Osteoblast (primary cell): Measurements from ENCODE around the gene MAML2. TPM values are rescaled to one million over a fixed set of nuclear protein-coding genes. Genes with fewer than 3 reads are reported as not detected.
A peak's percentile ranks its signal among the peaks of the same experiment; 100 is the strongest.

Experiments
- DNase-seq: peaks from one replicate; pipeline ENCODE4 v3.0.0; 2011; ENCODE audit warnings: low spot score, mixed read lengths; ENCODE audit not compliant: insufficient read length; ENCODE audit errors: missing footprints
- H2AFZ ChIP-seq: 2 replicates; pipeline ENCODE4 v1.6.0; 2011; ENCODE audit warnings: mild to moderate bottlenecking, low read length
- H3K27ac ChIP-seq: 2 replicates; pipeline ENCODE4 v1.5.1; 2011; ENCODE audit warnings: mild to moderate bottlenecking, low read depth, low read length, moderate library complexity
- H3K27me3 ChIP-seq: 2 replicates; pipeline ENCODE4 v1.6.0; 2012; ENCODE audit warnings: mild to moderate bottlenecking, control low read depth, inconsistent platforms, low read length, moderate library complexity; ENCODE audit not compliant: insufficient read depth
- H3K36me3 ChIP-seq: 2 replicates; pipeline ENCODE4 v1.5.1; 2011; ENCODE audit warnings: mild to moderate bottlenecking, low read length, control low read depth, moderate library complexity; ENCODE audit not compliant: insufficient read depth
- H3K4me1 ChIP-seq: 2 replicates; pipeline ENCODE4 v1.5.1; 2011; ENCODE audit warnings: mild to moderate bottlenecking, low read length, control low read depth, moderate library complexity; ENCODE audit not compliant: insufficient read depth
- H3K4me2 ChIP-seq: 2 replicates; pipeline ENCODE4 v1.6.0; 2011; ENCODE audit warnings: mild to moderate bottlenecking, low read length; ENCODE audit not compliant: insufficient read depth
- H3K4me3 ChIP-seq: fragments of 200-600 bp; sonication (generic); 3 replicates; pipeline ENCODE4 v1.5.1; 2012; ENCODE audit warnings: mild to moderate bottlenecking, low read length, inconsistent platforms; ENCODE audit not compliant: insufficient read depth
- H3K79me2 ChIP-seq: 2 replicates; pipeline ENCODE4 v1.6.0; 2012; ENCODE audit warnings: mild to moderate bottlenecking, low read length, control low read depth, inconsistent platforms; ENCODE audit not compliant: insufficient read depth
- H3K9me3 ChIP-seq: 2 replicates; pipeline ENCODE4 v1.5.1; 2011; ENCODE audit warnings: low read depth, low read length, control low read depth
- H4K20me1 ChIP-seq: 2 replicates; pipeline ENCODE4 v1.6.0; 2012; ENCODE audit warnings: mild to moderate bottlenecking, low read length, control low read depth; ENCODE audit not compliant: insufficient read depth
- CTCF ChIP-seq: IDR thresholded peaks from 2 replicates; pipeline ENCODE4 v1.5.1; 2011; ENCODE audit warnings: mild to moderate bottlenecking, low read depth, low read length, moderate library complexity; ENCODE audit errors: extremely low read depth
- total RNA-seq: library from RNA; depleted of rRNA; stranded (reverse); fragments of >200 nt; gene quantifications from 2 replicates; pipeline ENCODE4 v1.2.3, GENCODE V29; 2012

The MAML2 gene
- total RNA-seq, 1 donor = 17.4 TPM

- H2AFZ ChIP-seq = no peak overlapping the region
- H3K4me3 ChIP-seq = no peak overlapping the region
- no peaks in the 10 kb centered on the region for H3K9me3 ChIP-seq
- no peaks in the 10 kb centered on the region for H4K20me1 ChIP-seq
- peak overlapping the region; percentile 55 for H3K27ac ChIP-seq
- H3K27me3 ChIP-seq = no peaks in the 10 kb centered on the region
- peaks cover 51% of the 10 kb centered on the region for H3K79me2 ChIP-seq
- DNase-seq = peak; percentile 64
- peaks cover 31% of the 10 kb centered on the region for H3K4me1 ChIP-seq
- H3K36me3 ChIP-seq = no peaks in the 10 kb centered on the region
- H3K4me2 ChIP-seq = peak overlapping the region; percentile 33
- TF ChIP-seq CTCF = peak; percentile 8
Observed at GRCh38 chr11:96001037-96001436, 342.0 kb downstream of the MAML2 start.

- Histone ChIP-seq H3K79me2 (peaks cover 51% of the 10 kb centered on the region), H3K4me2 (peak overlapping the region; percentile 75), H3K27ac (peak overlapping the region; percentile 55), H3K4me3 (peak overlapping the region; percentile 44), H4K20me1 (no peaks in the 10 kb centered on the region), H3K27me3 (no peaks in the 10 kb centered on the region), H3K9me3 (no peaks in the 10 kb centered on the region), H3K36me3 (no peaks in the 10 kb centered on the region), H2AFZ (peak overlapping the region; percentile 8), H3K4me1 (peaks cover 31% of the 10 kb centered on the region)
- DNase-seq = no peak
- no peak for TF ChIP-seq CTCF
Observed at GRCh38 chr11:95999711-96000406, 343.1 kb downstream of the MAML2 start.

DNA sequence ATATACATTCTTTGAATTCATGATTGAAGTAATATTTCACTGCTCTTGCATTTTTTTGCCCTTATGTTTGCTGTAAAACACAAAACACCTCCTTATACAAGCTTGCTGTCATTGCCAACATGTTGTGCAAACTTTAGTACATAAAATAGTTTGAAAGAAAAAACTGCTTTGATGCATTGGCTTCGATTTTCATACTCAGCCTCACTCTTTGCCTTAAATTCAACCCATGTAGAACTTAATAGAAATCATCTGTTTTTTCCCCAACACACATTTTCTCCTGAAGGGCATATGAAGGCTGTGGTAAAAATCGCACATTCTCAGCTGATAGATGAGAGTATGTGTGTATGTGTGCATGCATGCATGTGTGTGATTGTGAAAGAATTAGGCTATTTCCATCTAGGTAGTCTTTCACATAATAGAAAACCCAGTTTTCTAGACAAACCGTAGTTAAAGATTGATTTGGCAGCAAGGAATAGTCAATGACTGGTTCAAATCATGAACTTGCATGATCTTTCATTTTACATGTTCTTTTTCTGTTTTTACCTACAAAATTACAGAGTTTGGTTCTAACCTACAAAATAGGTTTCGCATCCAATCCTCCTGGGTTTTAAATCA lies 346.3 kb downstream of the MAML2 start:
- no peak overlapping the region for H3K27ac ChIP-seq
- no peak overlapping the region for H3K4me2 ChIP-seq
- no peak overlapping the region for H2AFZ ChIP-seq
- TF ChIP-seq CTCF = no peak
- no peak for DNase-seq
- H3K4me1 ChIP-seq = peaks cover 42% of the 10 kb centered on the region
- no peaks in the 10 kb centered on the region for H3K9me3 ChIP-seq
- peaks cover 54% of the 10 kb centered on the region for H3K79me2 ChIP-seq
- no peak overlapping the region for H3K4me3 ChIP-seq
- H3K36me3 ChIP-seq = no peaks in the 10 kb centered on the region
- H4K20me1 ChIP-seq = no peaks in the 10 kb centered on the region
- no peaks in the 10 kb centered on the region for H3K27me3 ChIP-seq

DNA sequence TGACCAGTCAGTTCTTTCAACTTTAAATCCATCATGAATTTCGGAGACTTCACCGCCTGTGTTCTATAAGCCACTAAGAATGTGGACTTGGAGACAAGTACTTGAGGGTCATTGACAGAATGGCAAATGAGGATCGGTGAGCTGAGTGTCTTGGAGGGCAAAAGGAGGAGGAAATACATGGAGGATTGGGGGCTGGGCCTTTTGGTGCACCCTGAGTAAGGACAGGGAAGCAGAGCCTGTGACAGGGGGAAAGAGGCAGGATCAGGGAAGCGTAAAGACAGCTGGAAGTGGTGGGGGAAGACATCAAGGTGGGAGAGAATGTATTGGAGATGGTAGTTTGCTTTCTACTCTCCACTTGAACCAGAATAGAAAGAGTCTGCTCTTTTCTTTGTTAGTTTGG lies 348.7 kb downstream of the MAML2 start:
- no peaks in the 10 kb centered on the region for H4K20me1 ChIP-seq
- no peak overlapping the region for H3K4me2 ChIP-seq
- H3K36me3 ChIP-seq = peaks cover 7% of the 10 kb centered on the region
- no peak overlapping the region for H3K27ac ChIP-seq
- no peak for DNase-seq
- H2AFZ ChIP-seq = no peak overlapping the region
- TF ChIP-seq CTCF = no peak
- no peak overlapping the region for H3K4me3 ChIP-seq
- H3K4me1 ChIP-seq = peaks cover 33% of the 10 kb centered on the region
- no peaks in the 10 kb centered on the region for H3K27me3 ChIP-seq
- H3K9me3 ChIP-seq = no peaks in the 10 kb centered on the region
- H3K79me2 ChIP-seq = peaks cover 43% of the 10 kb centered on the region
